ENCODE results near the gene CPA4. TPM values are rescaled to one million over a fixed set of nuclear protein-coding genes. Genes with fewer than 3 reads are reported as not detected.

Gene CPA4
- total RNA-seq, 2 experiments from 2014 or later, result not detected

DNA sequence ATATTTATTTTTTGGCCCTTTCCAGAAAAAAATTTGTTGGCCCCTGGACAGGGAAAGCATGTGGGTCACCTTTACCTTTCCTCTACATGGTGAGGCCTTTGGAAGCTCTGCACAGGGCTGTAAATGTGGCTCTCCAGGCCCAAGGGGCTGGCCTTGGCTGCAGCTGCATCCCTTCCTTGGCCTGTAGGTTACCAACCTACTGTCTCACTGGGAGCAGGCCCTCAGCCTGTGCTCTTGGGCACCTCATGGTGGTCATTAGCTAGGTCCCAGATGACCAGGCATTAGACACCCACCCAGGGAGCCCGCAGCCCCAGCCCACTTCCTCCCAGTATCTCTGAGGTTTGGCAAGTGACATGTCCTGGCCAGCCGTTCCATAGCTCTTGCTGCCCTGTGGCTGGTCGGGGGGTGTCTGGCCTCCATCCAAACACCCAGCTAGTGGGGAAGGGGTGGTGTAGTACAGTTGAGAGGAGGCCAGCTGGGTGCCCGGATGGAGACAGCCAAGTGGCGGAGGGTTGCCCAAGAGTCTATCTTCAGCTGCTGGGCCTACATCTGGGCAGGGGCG is 44.5 kb downstream of the CPA4 start:
- Histone ChIP-seq H4K20me1 (ENCODE audit: insufficient read depth, low read length) (no peaks in the 10 kb centered on the region), H3K4me2 (ENCODE audit: low read length) (no peak overlapping the region), H3K79me2 (ENCODE audit: insufficient read depth, low read depth, low read length) (no peaks in the 10 kb centered on the region), H3K36me3 (ENCODE audit: insufficient read depth, low read length) (no peaks in the 10 kb centered on the region), H3K4me3 (ENCODE audit: low read depth, low read length, poor library complexity, severe bottlenecking) (no peak overlapping the region), H3K4me1 (ENCODE audit: insufficient read depth, low read length, poor library complexity, severe bottlenecking) (no peaks in the 10 kb centered on the region), H3K9me2 (ENCODE audit: insufficient read depth, low read length) (no peaks in the 10 kb centered on the region), H2AFZ (ENCODE audit: low read length) (no peak overlapping the region), H3K9me3 (ENCODE audit: low read length) (no peaks in the 10 kb centered on the region), H3K27ac (ENCODE audit: low read depth, low read length, poor library complexity, severe bottlenecking) (no peak overlapping the region)
- CTCF ChIA-PET (ENCODE audit: unreplicated experiment), result interaction anchor here (0.6 kb wide), 1 partner anchor 1562 kb away, joined by 3 read pairs; no protein-coding TSS in a partner anchor
- no peak for DNase-seq (ENCODE audit: low spot score)
- no peak for TF ChIP-seq EZH2phosphoT487 (IDR thresholded peaks at IDR 0.05; ENCODE audit: borderline replicate concordance, low read depth, low read length)
- TF ChIP-seq, protein P1, sequence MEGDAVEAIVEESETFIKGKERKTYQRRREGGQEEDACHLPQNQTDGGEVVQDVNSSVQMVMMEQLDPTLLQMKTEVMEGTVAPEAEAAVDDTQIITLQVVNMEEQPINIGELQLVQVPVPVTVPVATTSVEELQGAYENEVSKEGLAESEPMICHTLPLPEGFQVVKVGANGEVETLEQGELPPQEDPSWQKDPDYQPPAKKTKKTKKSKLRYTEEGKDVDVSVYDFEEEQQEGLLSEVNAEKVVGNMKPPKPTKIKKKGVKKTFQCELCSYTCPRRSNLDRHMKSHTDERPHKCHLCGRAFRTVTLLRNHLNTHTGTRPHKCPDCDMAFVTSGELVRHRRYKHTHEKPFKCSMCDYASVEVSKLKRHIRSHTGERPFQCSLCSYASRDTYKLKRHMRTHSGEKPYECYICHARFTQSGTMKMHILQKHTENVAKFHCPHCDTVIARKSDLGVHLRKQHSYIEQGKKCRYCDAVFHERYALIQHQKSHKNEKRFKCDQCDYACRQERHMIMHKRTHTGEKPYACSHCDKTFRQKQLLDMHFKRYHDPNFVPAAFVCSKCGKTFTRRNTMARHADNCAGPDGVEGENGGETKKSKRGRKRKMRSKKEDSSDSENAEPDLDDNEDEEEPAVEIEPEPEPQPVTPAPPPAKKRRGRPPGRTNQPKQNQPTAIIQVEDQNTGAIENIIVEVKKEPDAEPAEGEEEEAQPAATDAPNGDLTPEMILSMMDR (conservative IDR thresholded peaks at IDR 0.05; ENCODE audit: low read length), result no peak
- intact Hi-C loops (cut with micrococcal nuclease; ENCODE audit: unreplicated experiment), result no loop called here
- BruUV-seq (replicated peaks), result no TSS peak
- POLR2A ChIA-PET, result no interaction called here

DNA sequence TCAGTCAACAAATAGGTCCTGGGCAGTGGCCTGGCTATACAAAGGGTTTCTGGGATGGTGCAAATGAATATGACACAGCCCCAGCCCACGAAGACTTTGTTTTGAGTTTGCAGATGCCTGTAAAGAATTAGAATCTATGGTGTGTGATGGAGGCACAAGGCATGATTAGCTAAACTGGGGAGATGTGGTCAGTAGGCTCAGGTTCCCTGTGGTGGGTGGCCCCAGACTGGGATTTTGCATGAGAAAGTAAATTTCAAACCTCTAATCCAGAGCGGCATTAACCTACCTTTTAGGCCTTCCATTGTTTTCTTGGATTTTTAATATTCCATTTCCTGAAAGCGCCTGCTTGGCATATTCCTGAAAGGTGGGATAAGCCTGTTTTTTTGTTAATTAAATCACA is 45.3 kb downstream of the CPA4 start:
- Histone ChIP-seq H3K4me1 (ENCODE audit: insufficient read depth, low read length, poor library complexity, severe bottlenecking) (no peaks in the 10 kb centered on the region), H3K9me3 (ENCODE audit: low read length) (no peaks in the 10 kb centered on the region), H3K4me2 (ENCODE audit: low read length) (no peak overlapping the region), H3K27ac (ENCODE audit: low read depth, low read length, poor library complexity, severe bottlenecking) (no peak overlapping the region), H4K20me1 (ENCODE audit: insufficient read depth, low read length) (no peaks in the 10 kb centered on the region), H3K9me2 (ENCODE audit: insufficient read depth, low read length) (no peaks in the 10 kb centered on the region), H3K4me3 (ENCODE audit: low read depth, low read length, poor library complexity, severe bottlenecking) (no peak overlapping the region), H2AFZ (ENCODE audit: low read length) (no peak overlapping the region), H3K79me2 (ENCODE audit: insufficient read depth, low read depth, low read length) (no peaks in the 10 kb centered on the region), H3K36me3 (ENCODE audit: insufficient read depth, low read length) (no peaks in the 10 kb centered on the region)
- ChIA-PET CTCF (ENCODE audit: unreplicated experiment) (no interaction called here), POLR2A (no interaction called here)
- BruUV-seq (replicated peaks), result no TSS peak
- DNase-seq (ENCODE audit: low spot score), result no peak
- intact Hi-C loops (cut with micrococcal nuclease; ENCODE audit: unreplicated experiment), result no loop called here
- TF ChIP-seq EZH2phosphoT487 (IDR thresholded peaks at IDR 0.05; ENCODE audit: borderline replicate concordance, low read depth, low read length), result no peak
- TF ChIP-seq, protein P1 (conservative IDR thresholded peaks at IDR 0.05; ENCODE audit: low read length), result no peak

DNA sequence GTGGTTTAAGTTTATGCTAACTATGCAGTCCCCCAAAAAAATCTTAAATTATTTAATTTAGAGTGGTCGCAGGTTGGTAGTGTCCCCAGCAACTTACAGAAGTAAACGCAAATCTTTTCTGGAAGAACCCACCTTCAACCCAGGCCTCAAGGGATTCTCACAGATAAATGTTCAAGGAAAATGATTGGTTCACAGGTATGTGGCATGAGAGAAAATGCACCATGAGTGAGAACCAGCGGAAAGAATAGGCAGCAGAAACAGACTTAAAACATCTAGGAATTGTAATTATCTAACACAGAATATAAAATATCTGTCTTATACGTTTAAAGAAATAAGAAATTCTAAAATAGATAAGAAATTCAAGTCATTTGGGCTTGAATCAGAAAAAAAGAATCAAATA is 48.9 kb downstream of the CPA4 start:
- Histone ChIP-seq H3K4me2 (ENCODE audit: low read length) (no peak overlapping the region), H3K4me3 (ENCODE audit: low read depth, low read length, poor library complexity, severe bottlenecking) (no peak overlapping the region), H3K79me2 (ENCODE audit: insufficient read depth, low read depth, low read length) (no peaks in the 10 kb centered on the region), H4K20me1 (ENCODE audit: insufficient read depth, low read length) (no peaks in the 10 kb centered on the region), H3K4me1 (ENCODE audit: insufficient read depth, low read length, poor library complexity, severe bottlenecking) (no peaks in the 10 kb centered on the region), H3K9me3 (ENCODE audit: low read length) (no peaks in the 10 kb centered on the region), H3K27ac (ENCODE audit: low read depth, low read length, poor library complexity, severe bottlenecking) (no peak overlapping the region), H3K9me2 (ENCODE audit: insufficient read depth, low read length) (no peaks in the 10 kb centered on the region), H2AFZ (ENCODE audit: low read length) (no peak overlapping the region), H3K36me3 (ENCODE audit: insufficient read depth, low read length) (no peaks in the 10 kb centered on the region)
- CTCF ChIA-PET (ENCODE audit: unreplicated experiment), result no interaction called here
- intact Hi-C loops (cut with micrococcal nuclease; ENCODE audit: unreplicated experiment), result no loop called here
- TF ChIP-seq EZH2phosphoT487 (IDR thresholded peaks at IDR 0.05; ENCODE audit: borderline replicate concordance, low read depth, low read length), result no peak
- TF ChIP-seq, protein P1 (conservative IDR thresholded peaks at IDR 0.05; ENCODE audit: low read length), result no peak
- POLR2A ChIA-PET, result interaction anchor here (0.8 kb wide), 1 partner anchor 12 kb away, joined by 3 read pairs; no protein-coding TSS in a partner anchor
- no TSS peak for BruUV-seq (replicated peaks)
- no peak for DNase-seq (ENCODE audit: low spot score)
